AG10803 (cell line): ENCODE measurements around the gene IL1R2.

Source experiments
- DNase-seq: peaks from one replicate; pipeline ENCODE4 v3.0.0; 2010; ENCODE audit warnings: low read depth
- H3K4me3 ChIP-seq: 2 replicates; pipeline ENCODE4 v1.5.1; 2011; ENCODE audit warnings: mild to moderate bottlenecking, low read length, control low read depth
- TF ChIP-seq, protein P1 (sequence below): conservative IDR thresholded peaks from 2 replicates; pipeline ENCODE4 v1.5.1; 2011; ENCODE audit warnings: mild to moderate bottlenecking, low read length, control low read depth, inconsistent platforms

IL1R2 gene

DNA sequence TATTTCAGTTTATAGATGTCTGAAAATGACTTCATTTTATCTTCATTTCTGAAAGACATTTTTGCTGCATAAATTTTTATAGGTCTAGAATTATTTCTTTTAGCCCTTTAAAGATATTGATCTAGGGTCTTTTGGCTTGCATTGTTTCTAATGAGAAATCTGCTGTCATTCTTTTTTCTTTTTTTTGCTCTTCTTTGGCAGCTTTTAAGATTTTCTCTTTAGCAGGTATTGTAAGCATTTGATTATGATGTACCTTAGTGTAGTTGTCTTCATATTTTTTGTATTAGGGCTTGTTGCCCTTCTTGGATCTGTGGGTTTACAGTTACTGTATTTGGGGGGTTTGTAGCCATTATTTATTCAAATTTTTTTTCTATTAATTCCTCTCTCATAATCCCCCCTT, 84.8 kb downstream of the IL1R2 start:
- DNase-seq = no peak
- TF ChIP-seq, protein P1, sequence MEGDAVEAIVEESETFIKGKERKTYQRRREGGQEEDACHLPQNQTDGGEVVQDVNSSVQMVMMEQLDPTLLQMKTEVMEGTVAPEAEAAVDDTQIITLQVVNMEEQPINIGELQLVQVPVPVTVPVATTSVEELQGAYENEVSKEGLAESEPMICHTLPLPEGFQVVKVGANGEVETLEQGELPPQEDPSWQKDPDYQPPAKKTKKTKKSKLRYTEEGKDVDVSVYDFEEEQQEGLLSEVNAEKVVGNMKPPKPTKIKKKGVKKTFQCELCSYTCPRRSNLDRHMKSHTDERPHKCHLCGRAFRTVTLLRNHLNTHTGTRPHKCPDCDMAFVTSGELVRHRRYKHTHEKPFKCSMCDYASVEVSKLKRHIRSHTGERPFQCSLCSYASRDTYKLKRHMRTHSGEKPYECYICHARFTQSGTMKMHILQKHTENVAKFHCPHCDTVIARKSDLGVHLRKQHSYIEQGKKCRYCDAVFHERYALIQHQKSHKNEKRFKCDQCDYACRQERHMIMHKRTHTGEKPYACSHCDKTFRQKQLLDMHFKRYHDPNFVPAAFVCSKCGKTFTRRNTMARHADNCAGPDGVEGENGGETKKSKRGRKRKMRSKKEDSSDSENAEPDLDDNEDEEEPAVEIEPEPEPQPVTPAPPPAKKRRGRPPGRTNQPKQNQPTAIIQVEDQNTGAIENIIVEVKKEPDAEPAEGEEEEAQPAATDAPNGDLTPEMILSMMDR = no peak
- H3K4me3 ChIP-seq = no peak overlapping the region
